ENCODE data around the gene P2RY4.
"Not testable (repeated sequence)": the region's sequence is repeated elsewhere in the genome, so short reads cannot be mapped to it uniquely, and the experiment has no call there.

P2RY4 gene

GRCh38 chrX:70281951-70282350 lies 21.9 kb upstream of the P2RY4 start, which contains the start of gene RAB41:
TSS of gene RAB41 (plus strand) at chrX:70282172. CDS start at chrX:70282218, 46 bp downstream.
- 90% methylated on average over 21 of the region's 21 CpGs for WGBS (ENCODE audit: insufficient coverage)
- ChIA-PET POLR2A (no interaction called here), CTCF (no interaction called here)
- Histone ChIP-seq H3K27me3 (replicated peaks in 2 of 5; ENCODE audit: control insufficient read depth in 4 of 5, insufficient read depth in 5 of 5, low read length in 4 of 5) (no peaks in the 10 kb centered on the region), H3K36me3 (ENCODE audit: control insufficient read depth in 4 of 4, insufficient read depth in 4 of 4, low read length in 3 of 4) (peaks cover 0 to 14% (median 8%) of the 10 kb centered on the region in 4 experiments), H3K9me3 (ENCODE audit: control extremely low read depth in 1 of 5, control insufficient read depth in 4 of 5, insufficient read depth in 2 of 5, low read depth in 1 of 5, low read length in 4 of 5) (no peaks in the 10 kb centered on the region), H3K4me1 (ENCODE audit: control extremely low read depth in 1 of 4, control insufficient read depth in 4 of 4, insufficient read depth in 4 of 4, low read length in 3 of 4) (no peaks in the 10 kb centered on the region), H3K27ac (ENCODE audit: insufficient read depth in 1 of 2, low read depth in 1 of 2, low read length in 2 of 2, poor library complexity in 1 of 2, severe bottlenecking in 2 of 2) (no peak within 1 kb of the TSS), H3K4me3 (ENCODE audit: control insufficient read depth in 1 of 7, extremely low read depth in 1 of 7, insufficient read depth in 4 of 7, low read depth in 2 of 7, low read length in 6 of 7) (no peak within 1 kb of the TSS)
- no peak for DNase-seq

GRCh38 chrX:70280573-70280972 lies 20.6 kb upstream of the P2RY4 start:
- WGBS (ENCODE audit: insufficient coverage), result 86% methylated on average over 3 of the region's 3 CpGs

GRCh38 chrX:70279081-70279480 lies 19.1 kb upstream of the P2RY4 start:
- no peaks in the 10 kb centered on the region for H3K9me3 ChIP-seq (ENCODE audit: control extremely low read depth in 1 of 5, control insufficient read depth in 4 of 5, insufficient read depth in 2 of 5, low read depth in 1 of 5, low read length in 4 of 5)
- no peak overlapping the region for H3K27ac ChIP-seq (ENCODE audit: insufficient read depth in 1 of 2, low read depth in 1 of 2, low read length in 2 of 2, poor library complexity in 1 of 2, severe bottlenecking in 2 of 2)
- H3K4me1 ChIP-seq (ENCODE audit: control extremely low read depth in 1 of 4, control insufficient read depth in 4 of 4, insufficient read depth in 4 of 4, low read length in 3 of 4), result no peaks in the 10 kb centered on the region
- 88% methylated on average over 1 of the region's 3 CpGs for WGBS (ENCODE audit: insufficient coverage)
- ChIA-PET POLR2A (no interaction called here), CTCF (no interaction called here)
- no peaks in the 10 kb centered on the region for H3K36me3 ChIP-seq (ENCODE audit: control insufficient read depth in 4 of 4, insufficient read depth in 4 of 4, low read length in 3 of 4)
- no peak overlapping the region for H3K4me3 ChIP-seq (ENCODE audit: control insufficient read depth in 1 of 7, extremely low read depth in 1 of 7, insufficient read depth in 4 of 7, low read depth in 2 of 7, low read length in 6 of 7)
- DNase-seq, result no peak
- H3K27me3 ChIP-seq (replicated peaks in 2 of 5; ENCODE audit: control insufficient read depth in 4 of 5, insufficient read depth in 5 of 5, low read length in 4 of 5), result no peaks in the 10 kb centered on the region

More at GRCh38 chrX:70280573-70280972, 20.6 kb upstream of the P2RY4 start:
- H3K36me3 ChIP-seq (ENCODE audit: control insufficient read depth in 4 of 4, insufficient read depth in 4 of 4, low read length in 3 of 4), result peaks cover 0 to 2% (median 0%) of the 10 kb centered on the region in 4 experiments
- no peaks in the 10 kb centered on the region for H3K9me3 ChIP-seq (ENCODE audit: control extremely low read depth in 1 of 5, control insufficient read depth in 4 of 5, insufficient read depth in 2 of 5, low read depth in 1 of 5, low read length in 4 of 5)
- no peak overlapping the region for H3K27ac ChIP-seq (ENCODE audit: insufficient read depth in 1 of 2, low read depth in 1 of 2, low read length in 2 of 2, poor library complexity in 1 of 2, severe bottlenecking in 2 of 2)
- no peak for DNase-seq
- ChIA-PET CTCF (no interaction called here), POLR2A (no interaction called here)
- H3K4me3 ChIP-seq (ENCODE audit: control insufficient read depth in 1 of 7, extremely low read depth in 1 of 7, insufficient read depth in 4 of 7, low read depth in 2 of 7, low read length in 6 of 7), result no peak overlapping the region
- H3K27me3 ChIP-seq (replicated peaks in 2 of 5; ENCODE audit: control insufficient read depth in 4 of 5, insufficient read depth in 5 of 5, low read length in 4 of 5), result no peaks in the 10 kb centered on the region
- H3K4me1 ChIP-seq (ENCODE audit: control extremely low read depth in 1 of 4, control insufficient read depth in 4 of 4, insufficient read depth in 4 of 4, low read length in 3 of 4), result no peaks in the 10 kb centered on the region

GRCh38 chrX:70274029-70274428 lies 14.0 kb upstream of the P2RY4 start:
- 90% methylated on average over 5 of the region's 7 CpGs for whole genome bisulfite sequencing (ENCODE audit: insufficient coverage)
- DNase-seq; H3K4me3 ChIP-seq (ENCODE audit: control insufficient read depth in 1 of 7, extremely low read depth in 1 of 7, insufficient read depth in 4 of 7, low read depth in 2 of 7, low read length in 6 of 7); H3K36me3 ChIP-seq (ENCODE audit: control insufficient read depth in 4 of 4, insufficient read depth in 4 of 4, low read length in 3 of 4); H3K27ac ChIP-seq (ENCODE audit: insufficient read depth in 1 of 2, low read depth in 1 of 2, low read length in 2 of 2, poor library complexity in 1 of 2, severe bottlenecking in 2 of 2); H3K27me3 ChIP-seq (replicated peaks in 2 of 5; ENCODE audit: control insufficient read depth in 4 of 5, insufficient read depth in 5 of 5, low read length in 4 of 5); POLR2A ChIA-PET; H3K9me3 ChIP-seq (ENCODE audit: control extremely low read depth in 1 of 5, control insufficient read depth in 4 of 5, insufficient read depth in 2 of 5, low read depth in 1 of 5, low read length in 4 of 5); CTCF ChIA-PET; H3K4me1 ChIP-seq (ENCODE audit: control extremely low read depth in 1 of 4, control insufficient read depth in 4 of 4, insufficient read depth in 4 of 4, low read length in 3 of 4): not testable (repeated sequence)

GRCh38 chrX:70268034-70268433 lies 8.0 kb upstream of the P2RY4 start, which contains the start of gene ARR3:
TSS of gene ARR3 (plus strand) at chrX:70268334. CDS start at chrX:70269386, 1,052 bp downstream.
- DNase-seq, result no peak
- ChIA-PET CTCF (no interaction called here), POLR2A (no interaction called here)
- H3K4me1 ChIP-seq (ENCODE audit: control extremely low read depth in 1 of 4, control insufficient read depth in 4 of 4, insufficient read depth in 4 of 4, low read length in 3 of 4), result no peaks in the 10 kb centered on the region
- H3K4me3 ChIP-seq (ENCODE audit: control insufficient read depth in 1 of 7, extremely low read depth in 1 of 7, insufficient read depth in 4 of 7, low read depth in 2 of 7, low read length in 6 of 7), result no peak within 1 kb of the TSS
- no peaks in the 10 kb centered on the region for H3K27me3 ChIP-seq (replicated peaks in 2 of 5; ENCODE audit: control insufficient read depth in 4 of 5, insufficient read depth in 5 of 5, low read length in 4 of 5)
- no peaks in the 10 kb centered on the region for H3K36me3 ChIP-seq (ENCODE audit: control insufficient read depth in 4 of 4, insufficient read depth in 4 of 4, low read length in 3 of 4)
- H3K27ac ChIP-seq (ENCODE audit: insufficient read depth in 1 of 2, low read depth in 1 of 2, low read length in 2 of 2, poor library complexity in 1 of 2, severe bottlenecking in 2 of 2), result no peak within 1 kb of the TSS
- H3K9me3 ChIP-seq (ENCODE audit: control extremely low read depth in 1 of 5, control insufficient read depth in 4 of 5, insufficient read depth in 2 of 5, low read depth in 1 of 5, low read length in 4 of 5), result no peaks in the 10 kb centered on the region

GRCh38 chrX:70264784-70265183 lies 4.8 kb upstream of the P2RY4 start:
- H3K9me3 ChIP-seq (ENCODE audit: control extremely low read depth in 1 of 5, control insufficient read depth in 4 of 5, insufficient read depth in 2 of 5, low read depth in 1 of 5, low read length in 4 of 5), result no peaks in the 10 kb centered on the region
- no CpG with 5 or more reads among the region's 3 CpGs for WGBS (ENCODE audit: insufficient coverage)
- H3K27me3 ChIP-seq (replicated peaks in 2 of 5; ENCODE audit: control insufficient read depth in 4 of 5, insufficient read depth in 5 of 5, low read length in 4 of 5), result no peaks in the 10 kb centered on the region
- DNase-seq, result no peak
- no peaks in the 10 kb centered on the region for H3K36me3 ChIP-seq (ENCODE audit: control insufficient read depth in 4 of 4, insufficient read depth in 4 of 4, low read length in 3 of 4)
- no peak overlapping the region for H3K4me3 ChIP-seq (ENCODE audit: control insufficient read depth in 1 of 7, extremely low read depth in 1 of 7, insufficient read depth in 4 of 7, low read depth in 2 of 7, low read length in 6 of 7)
- no peak overlapping the region for H3K27ac ChIP-seq (ENCODE audit: insufficient read depth in 1 of 2, low read depth in 1 of 2, low read length in 2 of 2, poor library complexity in 1 of 2, severe bottlenecking in 2 of 2)
- H3K4me1 ChIP-seq (ENCODE audit: control extremely low read depth in 1 of 4, control insufficient read depth in 4 of 4, insufficient read depth in 4 of 4, low read length in 3 of 4), result no peaks in the 10 kb centered on the region
- ChIA-PET POLR2A (no interaction called here), CTCF (no interaction called here)

GRCh38 chrX:70262952-70263567 lies 3.1 kb upstream of the P2RY4 start:
- 17% methylated on average over 6 of the region's 7 CpGs for WGBS (ENCODE audit: insufficient coverage)
- H3K4me1 ChIP-seq (ENCODE audit: control extremely low read depth in 1 of 4, control insufficient read depth in 4 of 4, insufficient read depth in 4 of 4, low read length in 3 of 4), result no peaks in the 10 kb centered on the region
- H3K4me3 ChIP-seq (ENCODE audit: control insufficient read depth in 1 of 7, extremely low read depth in 1 of 7, insufficient read depth in 4 of 7, low read depth in 2 of 7, low read length in 6 of 7), result no peak overlapping the region
- CTCF ChIA-PET, result no interaction called here
- H3K27ac ChIP-seq (ENCODE audit: insufficient read depth in 1 of 2, low read depth in 1 of 2, low read length in 2 of 2, poor library complexity in 1 of 2, severe bottlenecking in 2 of 2), result no peak overlapping the region
- no peaks in the 10 kb centered on the region for H3K36me3 ChIP-seq (ENCODE audit: control insufficient read depth in 4 of 4, insufficient read depth in 4 of 4, low read length in 3 of 4)
- POLR2A ChIA-PET, result no interaction called here
- no peaks in the 10 kb centered on the region for H3K27me3 ChIP-seq (replicated peaks in 2 of 5; ENCODE audit: control insufficient read depth in 4 of 5, insufficient read depth in 5 of 5, low read length in 4 of 5)
- no peaks in the 10 kb centered on the region for H3K9me3 ChIP-seq (ENCODE audit: control extremely low read depth in 1 of 5, control insufficient read depth in 4 of 5, insufficient read depth in 2 of 5, low read depth in 1 of 5, low read length in 4 of 5)
- DNase-seq, result peak; percentile 8 to 28 (median 22)

Data from common myeloid progenitor, CD34-positive (primary cell).